ENCODE results near the gene FOXRED2.
A peak's percentile ranks its signal among the peaks of the same experiment; 100 is the strongest.

The FOXRED2 gene

GRCh38 chr22:36486619-36487384 is 20.0 kb downstream of the FOXRED2 start:
- Histone ChIP-seq H4K20me1 (ENCODE audit: insufficient read depth, low read length) (no peaks in the 10 kb centered on the region), H3K9me2 (ENCODE audit: low read depth, low read length) (no peaks in the 10 kb centered on the region), H3K4me2 (ENCODE audit: low read length) (no peak overlapping the region), H3K4me3 (ENCODE audit: low read depth, low read length, poor library complexity, severe bottlenecking) (no peak overlapping the region), H3K36me3 (ENCODE audit: insufficient read depth, low read length) (peaks cover 49% of the 10 kb centered on the region), H3K4me1 (ENCODE audit: insufficient read depth, low read length, severe bottlenecking) (peaks cover 10% of the 10 kb centered on the region), H3K27ac (ENCODE audit: low read depth, low read length, poor library complexity, severe bottlenecking) (no peak overlapping the region), H3K9ac (ENCODE audit: low read length) (no peak overlapping the region), H3K79me2 (ENCODE audit: insufficient read depth, low read length) (no peaks in the 10 kb centered on the region), H2AFZ (ENCODE audit: low read length) (no peak overlapping the region), H3K27me3 (ENCODE audit: insufficient read depth, low read length) (no peaks in the 10 kb centered on the region), H3K9me3 (ENCODE audit: low read length) (peaks cover 4% of the 10 kb centered on the region; the same call in 1 of the 2 replicates), H3F3A (ENCODE audit: insufficient read depth, low read length) (no peaks in the 10 kb centered on the region)
- TF ChIP-seq CTCF (IDR thresholded peaks at IDR 0.05; ENCODE audit: low read length) (peak; percentile 53), EZH2 (IDR thresholded peaks at IDR 0.05; ENCODE audit: borderline replicate concordance, low read length) (no peak)

GRCh38 chr22:36481393-36482168 is 25.3 kb downstream of the FOXRED2 start, which contains the start of gene TXN2:
TXN2 (minus strand) TSS chr22:36481640; CDS start chr22:36480837, 803 bp downstream.
- Histone ChIP-seq H3F3A (ENCODE audit: insufficient read depth, low read length) (no peaks in the 10 kb centered on the region), H3K36me3 (ENCODE audit: insufficient read depth, low read length) (peaks cover 45% of the 10 kb centered on the region), H3K79me2 (ENCODE audit: insufficient read depth, low read length) (peaks cover 6% of the 10 kb centered on the region), H3K9me3 (ENCODE audit: low read length) (peaks cover under 1% of the 10 kb centered on the region; the same call in 1 of the 2 replicates), H3K27ac (ENCODE audit: low read depth, low read length, poor library complexity, severe bottlenecking) (peak within 1 kb of the TSS; percentile 95), H2AFZ (ENCODE audit: low read length) (no peak within 1 kb of the TSS), H3K4me3 (ENCODE audit: low read depth, low read length, poor library complexity, severe bottlenecking) (peak within 1 kb of the TSS; percentile 74), H3K27me3 (ENCODE audit: insufficient read depth, low read length) (no peaks in the 10 kb centered on the region), H4K20me1 (ENCODE audit: insufficient read depth, low read length) (no peaks in the 10 kb centered on the region), H3K4me1 (ENCODE audit: insufficient read depth, low read length, severe bottlenecking) (peaks cover 19% of the 10 kb centered on the region), H3K9me2 (ENCODE audit: low read depth, low read length) (no peaks in the 10 kb centered on the region), H3K9ac (ENCODE audit: low read length) (peak within 1 kb of the TSS; percentile 84), H3K4me2 (ENCODE audit: low read length) (peak within 1 kb of the TSS; percentile 81)
- no peak for TF ChIP-seq CTCF (IDR thresholded peaks at IDR 0.05; ENCODE audit: low read length)
- no peak for TF ChIP-seq EZH2 (IDR thresholded peaks at IDR 0.05; ENCODE audit: borderline replicate concordance, low read length)

GRCh38 chr22:36480941-36481392 is 25.9 kb downstream of the FOXRED2 start:
- H3F3A ChIP-seq (ENCODE audit: insufficient read depth, low read length): no peaks in the 10 kb centered on the region
- H3K9ac ChIP-seq (ENCODE audit: low read length): peak overlapping the region; percentile 84
- peaks cover 6% of the 10 kb centered on the region for H3K79me2 ChIP-seq (ENCODE audit: insufficient read depth, low read length)
- no peaks in the 10 kb centered on the region for H3K9me2 ChIP-seq (ENCODE audit: low read depth, low read length)
- no peaks in the 10 kb centered on the region for H3K27me3 ChIP-seq (ENCODE audit: insufficient read depth, low read length)
- H3K36me3 ChIP-seq (ENCODE audit: insufficient read depth, low read length): peaks cover 45% of the 10 kb centered on the region
- TF ChIP-seq CTCF (IDR thresholded peaks at IDR 0.05; ENCODE audit: low read length) (no peak), EZH2 (IDR thresholded peaks at IDR 0.05; ENCODE audit: borderline replicate concordance, low read length) (no peak)
- peak overlapping the region; percentile 74 for H3K4me3 ChIP-seq (ENCODE audit: low read depth, low read length, poor library complexity, severe bottlenecking)
- H3K4me2 ChIP-seq (ENCODE audit: low read length): peak overlapping the region; percentile 81
- no peak overlapping the region for H2AFZ ChIP-seq (ENCODE audit: low read length)
- no peaks in the 10 kb centered on the region for H4K20me1 ChIP-seq (ENCODE audit: insufficient read depth, low read length)
- no peaks in the 10 kb centered on the region for H3K9me3 ChIP-seq (ENCODE audit: low read length)
- peak overlapping the region; percentile 95 for H3K27ac ChIP-seq (ENCODE audit: low read depth, low read length, poor library complexity, severe bottlenecking)
- H3K4me1 ChIP-seq (ENCODE audit: insufficient read depth, low read length, severe bottlenecking): peaks cover 19% of the 10 kb centered on the region

Data from OCI-LY1 (cell line).